Prostate gland (tissue), 2 donors: ENCODE measurements around the gene EIF4A3.

Experiments used
- CTCF ChIP-seq, 4 experiments: fragments of 200-600 bp in 2 of 4; fragments of 450-650 bp in 2 of 4; sonication (generic) in 2 of 4; IDR thresholded peaks; 1 replicate in 3 of 4; 2 replicates in 1 of 4; pipeline ENCODE4 v1.5.1; 2016 to 2019; ENCODE audit warnings: antibody characterized with exemption in 4 of 4, mild to moderate bottlenecking in 2 of 4, moderate library complexity in 2 of 4
- POLR2A ChIP-seq: fragments of 450-650 bp; IDR thresholded peaks from one replicate; pipeline ENCODE4 v1.6.1; 2016; ENCODE audit warnings: antibody characterized with exemption, mild to moderate bottlenecking

GRCh38 chr17:80092959-80093358 is 54.0 kb downstream of the EIF4A3 start:
- TF ChIP-seq CTCF (IDR thresholded peaks at IDR 0.05): no peak
- TF ChIP-seq POLR2A: no peak
